Spinal cord (tissue), 10 donors: ENCODE data around the gene TCOF1. TPM values are rescaled to one million over a fixed set of nuclear protein-coding genes. Genes with fewer than 3 reads are reported as not detected.
A peak's percentile ranks its signal among the peaks of the same experiment; 100 is the strongest.

Experiments used
- DNase-seq, 6 donors: peaks; one replicate each; pipeline versions ENCODE4 v3.0.0 to v3.0.0-alpha.2; 2013 to 2015; ENCODE audit warnings: low spot score in 6 of 6, low read depth in 4 of 6
- H3K27ac ChIP-seq: one replicate; pipeline ENCODE4 v1.5.1; 2013; ENCODE audit warnings: low read depth, low read length, control low read depth
- H3K27me3 ChIP-seq: one replicate; pipeline ENCODE4 v1.6.1; 2013; ENCODE audit warnings: low read length; ENCODE audit not compliant: control insufficient read depth, insufficient read depth
- H3K36me3 ChIP-seq: one replicate; pipeline ENCODE4 v1.6.1; 2013; ENCODE audit warnings: low read length; ENCODE audit not compliant: control insufficient read depth, insufficient read depth
- H3K4me1 ChIP-seq: one replicate; pipeline ENCODE4 v1.6.1; 2013; ENCODE audit warnings: low read length; ENCODE audit not compliant: control insufficient read depth, insufficient read depth
- H3K4me3 ChIP-seq: one replicate; pipeline ENCODE4 v1.5.1; 2013; ENCODE audit warnings: low read depth, low read length, control low read depth
- H3K9me3 ChIP-seq: one replicate; pipeline ENCODE4 v1.6.1; 2013; ENCODE audit warnings: low read length; ENCODE audit not compliant: control insufficient read depth, insufficient read depth
- WGBS: methylation state at CpG from one replicate; pipeline ENCODE4 v1.1.5; 2013; ENCODE audit warnings: missing lambda C conversion rate; ENCODE audit not compliant: insufficient coverage; 5-methylcytosine and 5-hydroxymethylcytosine counted together
- polyA plus RNA-seq, 2 donors: library from polyadenylated mRNA; unstranded; fragments of 120-200 nt; gene quantifications; one replicate each; pipeline ENCODE4 v1.2.1, GENCODE V29; 2013; ENCODE audit not compliant: insufficient read length in 2 of 2
- total RNA-seq, 2 donors: library from RNA; depleted of rRNA in 1 of 2; stranded (reverse); fragments of 120-200 nt in 1 of 2; fragments of >200 nt in 1 of 2; gene quantifications; one replicate each; pipeline versions ENCODE4 v1.2.3 to v1.2.4, GENCODE V29; 2013 to 2014
- donor health status: healthy.

The TCOF1 gene
- total and polyA plus RNA-seq, 4 donors = 8.7 to 26.3 (median 22.4) TPM

DNA sequence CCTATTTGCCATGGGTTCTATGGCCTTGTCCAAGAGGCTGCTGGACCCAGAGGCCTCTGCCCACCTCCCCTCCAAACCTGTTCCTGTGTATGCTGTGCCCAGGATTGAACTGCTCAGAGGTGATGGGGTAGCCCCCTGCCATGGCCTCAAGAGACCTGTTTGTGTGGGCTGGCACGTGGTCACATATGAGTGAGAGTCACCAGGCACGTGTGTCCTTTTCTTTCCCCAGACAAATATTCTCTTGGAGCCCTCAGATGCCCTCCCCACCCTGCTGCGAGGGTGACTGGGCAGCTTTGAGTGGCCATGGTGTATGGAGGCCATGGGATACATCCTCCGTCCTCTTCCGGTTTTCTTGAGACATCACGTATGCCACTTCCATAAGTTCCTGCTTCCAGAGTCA, 10.9 kb upstream of the TCOF1 start:
- H3K27me3 ChIP-seq = no peaks in the 10 kb centered on the region
- no peak overlapping the region for H3K4me3 ChIP-seq
- no peaks in the 10 kb centered on the region for H3K36me3 ChIP-seq
- no peaks in the 10 kb centered on the region for H3K9me3 ChIP-seq
- H3K4me1 ChIP-seq = peaks cover 34% of the 10 kb centered on the region
- no peak overlapping the region for H3K27ac ChIP-seq
- DNase-seq = no peak
- WGBS = 80% methylated on average over 1 of the region's 6 CpGs

DNA sequence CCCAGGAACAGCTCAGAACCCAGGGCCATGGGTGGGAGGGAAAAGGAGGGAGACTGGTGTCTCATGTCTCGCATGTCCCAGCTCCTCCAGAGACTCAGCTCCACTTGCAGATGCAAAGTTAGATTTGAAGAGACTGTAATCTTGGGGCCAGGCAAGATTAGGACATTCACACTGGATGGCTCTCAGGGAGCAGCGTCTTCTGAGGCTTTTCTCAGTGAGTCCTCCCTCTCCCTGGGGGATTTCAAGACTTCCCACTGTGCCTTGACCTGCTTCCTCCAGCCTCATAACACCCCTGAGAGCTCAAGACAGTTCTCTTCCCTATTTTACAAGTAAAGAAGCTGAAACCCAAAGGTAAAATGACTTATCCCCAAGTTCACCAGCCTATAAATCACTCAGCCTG, 10.5 kb upstream of the TCOF1 start:
- Histone ChIP-seq H3K4me3 (no peak overlapping the region), H3K4me1 (peaks cover 34% of the 10 kb centered on the region), H3K27ac (no peak overlapping the region), H3K36me3 (no peaks in the 10 kb centered on the region), H3K9me3 (no peaks in the 10 kb centered on the region), H3K27me3 (no peaks in the 10 kb centered on the region)
- WGBS = 82% methylated on average over 2 of the region's 2 CpGs
- DNase-seq = no peak

DNA sequence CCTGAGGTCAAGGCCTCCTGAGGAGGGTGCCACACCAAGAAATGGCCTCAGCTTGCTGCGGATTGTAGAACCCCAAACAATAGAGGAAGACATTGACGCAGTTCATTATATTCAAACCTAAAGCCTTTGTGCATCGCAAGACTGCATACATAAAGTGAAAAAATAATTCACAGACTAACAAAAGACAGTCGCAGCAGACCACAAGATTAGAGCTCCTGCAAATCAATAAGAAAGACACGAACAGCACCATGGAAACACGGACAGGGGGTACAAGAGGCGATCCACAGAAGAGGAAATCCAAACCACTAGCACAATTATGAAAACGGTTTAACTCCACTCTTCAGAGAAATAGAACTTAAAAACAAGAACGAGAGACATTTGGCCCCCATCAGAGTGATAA, 10.0 kb upstream of the TCOF1 start:
- no peaks in the 10 kb centered on the region for H3K9me3 ChIP-seq
- WGBS = 37% methylated on average over 5 of the region's 9 CpGs
- H3K4me3 ChIP-seq = no peak overlapping the region
- H3K27ac ChIP-seq = no peak overlapping the region
- DNase-seq = peak in 1 of 6 donors; percentile 63
- H3K27me3 ChIP-seq = no peaks in the 10 kb centered on the region
- H3K4me1 ChIP-seq = peaks cover 34% of the 10 kb centered on the region
- H3K36me3 ChIP-seq = no peaks in the 10 kb centered on the region

DNA sequence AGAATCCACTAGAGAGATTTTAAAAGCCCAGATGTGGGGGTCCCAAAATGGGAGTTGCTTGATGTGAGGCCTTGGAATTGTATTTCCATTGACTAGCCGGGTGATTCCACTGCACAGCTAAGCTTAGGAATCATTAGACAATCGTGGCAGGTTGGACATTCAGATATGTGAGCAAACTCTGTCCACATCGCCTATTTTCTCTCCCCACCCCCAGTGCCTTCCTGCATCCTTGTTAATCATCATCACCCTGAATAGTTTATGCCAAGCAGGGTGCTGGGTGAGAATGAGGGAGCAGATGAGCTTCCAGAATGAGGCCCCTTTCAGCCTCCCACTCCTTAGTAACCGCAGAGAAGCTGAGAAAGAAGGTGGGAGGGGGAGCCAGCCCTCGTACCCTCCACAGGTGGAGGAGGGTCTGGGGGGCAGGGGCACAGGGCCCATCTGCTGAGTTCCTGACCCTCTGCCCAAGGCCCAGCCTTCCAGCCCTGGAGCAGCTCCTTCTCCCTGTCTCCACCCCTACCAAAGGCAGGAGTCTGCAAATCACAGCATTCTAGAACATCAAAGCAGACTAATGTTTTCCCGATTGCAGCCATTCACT, 7.7 kb upstream of the TCOF1 start:
- Histone ChIP-seq H3K9me3 (no peaks in the 10 kb centered on the region), H3K27ac (no peak overlapping the region), H3K36me3 (no peaks in the 10 kb centered on the region), H3K27me3 (no peaks in the 10 kb centered on the region), H3K4me3 (no peak overlapping the region), H3K4me1 (peaks cover 37% of the 10 kb centered on the region)
- DNase-seq = no peak
- no CpG with 5 or more reads among the region's 6 CpGs for WGBS

DNA sequence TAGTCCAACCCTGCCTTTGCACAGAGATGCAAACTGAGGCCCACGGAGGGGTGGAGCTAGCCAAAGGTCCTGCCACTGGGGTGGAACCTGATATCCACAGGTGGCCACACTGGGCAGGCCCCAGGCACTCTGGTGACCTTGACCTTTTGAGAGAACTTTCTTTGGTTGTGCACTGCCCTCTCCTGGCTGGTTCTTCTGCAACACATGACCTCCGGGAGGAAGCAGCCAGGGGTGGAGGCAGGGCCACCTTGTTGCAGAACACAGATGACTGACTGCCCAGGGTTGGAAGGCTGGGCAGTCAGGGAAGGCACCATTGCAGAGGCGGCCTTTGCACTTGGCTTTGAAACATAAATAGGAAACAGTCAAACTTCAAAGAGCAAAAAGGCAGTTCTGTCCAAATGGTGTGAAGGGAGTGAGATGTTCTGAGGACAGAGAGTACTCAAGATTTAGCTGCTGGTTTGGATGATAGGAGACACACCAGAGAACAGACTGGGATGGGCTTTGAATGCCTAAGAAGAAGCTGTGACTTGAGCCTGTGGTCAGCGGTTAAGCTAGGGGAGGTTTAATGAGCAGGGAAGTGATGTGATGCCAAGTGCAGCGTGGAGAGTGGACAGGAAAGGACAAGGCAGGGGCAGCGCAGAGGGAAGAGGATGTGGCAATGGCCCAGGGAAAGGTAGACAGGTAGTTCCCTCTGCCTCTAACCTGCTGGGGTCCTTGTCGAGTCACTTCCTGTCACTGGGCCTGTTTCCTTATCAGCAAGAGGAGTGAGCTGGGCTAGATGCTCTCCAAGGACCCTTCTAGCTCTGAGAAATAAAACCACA, 6.8 kb upstream of the TCOF1 start:
- Histone ChIP-seq H3K4me3 (no peak overlapping the region), H3K36me3 (no peaks in the 10 kb centered on the region), H3K9me3 (no peaks in the 10 kb centered on the region), H3K27me3 (no peaks in the 10 kb centered on the region), H3K27ac (no peak overlapping the region), H3K4me1 (peaks cover 29% of the 10 kb centered on the region)
- WGBS = 46% methylated on average over 6 of the region's 7 CpGs
- peak in 3 of 6 donors; percentile 47 to 71 (median 67) for DNase-seq

DNA sequence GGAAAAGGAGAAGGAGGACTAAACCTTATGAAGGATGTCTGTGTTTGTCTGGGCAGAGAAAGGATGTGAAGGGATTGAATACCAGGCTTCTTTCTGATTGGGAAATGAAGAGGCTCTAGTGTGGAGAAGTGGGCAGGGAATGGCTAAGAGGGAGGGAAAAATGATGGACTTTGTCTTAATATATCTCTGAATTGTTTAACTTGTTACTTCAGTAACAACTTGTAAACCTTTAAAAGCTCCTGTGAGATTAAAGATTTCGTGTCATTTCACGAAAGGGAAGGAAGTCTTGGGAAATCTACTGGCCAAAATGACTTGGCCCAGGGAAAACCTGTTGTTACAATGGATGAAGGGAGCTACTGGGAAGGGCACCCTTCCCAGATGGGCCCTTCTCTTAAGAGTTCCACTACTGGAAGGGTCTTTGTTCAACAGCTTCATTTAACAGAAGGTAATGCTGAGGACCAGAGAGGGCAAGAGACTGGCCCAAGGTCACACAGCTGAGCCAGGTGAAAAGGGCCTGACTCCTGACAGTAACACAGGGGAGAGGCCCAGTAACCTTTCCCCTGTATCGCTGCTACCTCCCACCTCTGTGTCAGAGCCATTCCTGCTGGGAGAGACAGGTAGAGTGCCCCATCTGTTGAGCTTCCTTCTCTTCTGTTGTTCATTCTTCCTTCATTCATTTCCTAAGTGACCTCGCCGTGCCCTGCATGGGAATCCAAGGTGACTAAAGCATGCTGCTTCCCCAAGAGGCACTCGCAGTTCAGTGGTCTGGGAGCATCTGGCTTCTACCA, 5.1 kb upstream of the TCOF1 start:
- DNase-seq = no peak
- Histone ChIP-seq H3K4me1 (peaks cover 20% of the 10 kb centered on the region), H3K9me3 (no peaks in the 10 kb centered on the region), H3K4me3 (no peak overlapping the region), H3K27ac (no peak overlapping the region), H3K36me3 (no peaks in the 10 kb centered on the region), H3K27me3 (no peaks in the 10 kb centered on the region)
- 83% methylated on average over 3 of the region's 6 CpGs for WGBS

DNA sequence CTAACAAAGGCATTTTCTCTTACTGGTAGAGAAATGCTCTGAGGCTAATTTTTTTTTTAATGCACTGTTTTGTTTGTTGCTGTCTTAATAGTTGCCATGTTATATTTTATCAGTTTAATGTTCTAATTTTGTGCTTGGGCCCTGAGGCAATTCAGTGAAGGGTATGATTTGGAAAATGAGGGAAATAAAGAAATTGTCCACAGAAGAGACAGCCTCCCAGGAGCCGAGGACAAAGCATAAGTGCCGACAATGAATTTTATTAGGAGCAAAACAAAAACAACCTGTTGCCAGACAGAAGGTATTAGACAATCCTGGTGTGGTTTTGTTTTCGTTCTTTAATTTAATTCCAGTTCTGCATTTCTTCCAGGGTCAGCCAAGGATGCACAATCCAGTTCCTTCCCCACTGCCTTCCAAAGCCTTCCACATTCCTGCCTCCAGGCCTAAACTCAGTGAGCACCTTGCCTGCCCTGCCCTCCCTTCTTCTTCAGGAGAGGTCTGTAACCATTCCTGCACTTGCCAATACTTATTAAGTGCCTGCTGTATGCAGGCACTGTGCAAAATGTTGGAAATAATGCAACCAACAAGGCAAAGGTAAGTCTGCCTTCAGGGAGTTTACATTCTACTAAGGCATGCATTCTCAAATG, 4.3 kb upstream of the TCOF1 start:
- DNase-seq = peak in 1 of 6 donors; percentile 34
- H3K4me3 ChIP-seq = no peak overlapping the region
- H3K27me3 ChIP-seq = no peaks in the 10 kb centered on the region
- H3K36me3 ChIP-seq = no peaks in the 10 kb centered on the region
- 56% methylated on average over 3 of the region's 3 CpGs for WGBS
- no peak overlapping the region for H3K27ac ChIP-seq
- no peaks in the 10 kb centered on the region for H3K9me3 ChIP-seq
- peaks cover 24% of the 10 kb centered on the region for H3K4me1 ChIP-seq

DNA sequence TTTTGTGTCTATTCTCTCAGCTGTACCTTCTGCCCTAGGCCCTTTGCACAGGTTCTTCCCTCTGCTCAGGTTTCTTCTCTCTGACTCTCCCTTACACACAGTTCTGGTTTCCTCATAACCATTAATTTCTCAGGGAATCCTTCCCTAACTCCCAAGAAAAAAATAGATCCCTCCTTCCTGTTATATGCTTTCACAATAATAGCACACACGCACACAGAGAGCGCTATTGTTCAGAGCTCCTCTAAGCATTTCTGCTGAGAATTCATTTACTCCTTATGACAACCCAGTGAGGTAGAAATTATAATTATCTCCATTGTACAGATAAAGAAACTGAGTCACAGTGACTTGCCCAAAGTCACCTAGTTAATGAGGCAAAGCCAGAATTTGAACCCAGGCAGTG, 1.7 kb upstream of the TCOF1 start:
- Histone ChIP-seq H3K9me3 (no peaks in the 10 kb centered on the region), H3K27me3 (no peaks in the 10 kb centered on the region)
- no CpG with 5 or more reads among the region's 2 CpGs for WGBS

DNA sequence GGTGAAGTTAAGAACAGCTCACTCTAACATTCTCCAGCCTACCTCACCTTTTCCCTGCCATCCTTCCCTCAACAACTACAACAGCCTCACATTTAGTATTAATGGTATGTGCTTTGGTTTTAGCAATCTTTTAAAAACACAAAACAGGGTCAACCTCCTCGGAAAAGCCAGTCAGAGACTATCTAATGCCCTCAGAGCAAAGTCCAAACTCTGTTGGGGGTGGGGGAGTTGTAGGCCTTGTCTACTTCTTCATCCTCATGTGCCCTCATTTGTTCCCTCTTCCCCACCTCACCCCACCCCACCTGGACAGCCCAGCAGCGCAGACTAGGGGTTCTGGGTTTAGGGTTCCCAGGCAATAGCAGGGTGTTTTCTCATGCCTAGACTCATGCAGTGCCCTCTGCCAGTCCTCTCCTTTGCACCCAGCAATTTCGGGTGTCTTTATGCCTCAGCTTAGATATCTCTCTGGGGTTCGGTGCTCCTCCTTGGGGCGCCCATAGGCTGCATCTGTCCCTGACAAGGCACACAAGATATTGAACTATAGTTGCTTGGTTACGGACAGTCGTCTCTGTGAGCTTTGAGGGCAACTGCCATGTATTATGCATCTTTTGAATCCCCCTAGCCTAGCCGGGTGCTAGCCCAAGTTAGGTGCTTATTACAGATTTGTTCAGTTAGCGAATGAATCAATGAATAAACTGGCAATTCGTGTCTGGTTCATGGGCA, 762 bp upstream of the TCOF1 start:
- Histone ChIP-seq H3K27me3 (no peaks in the 10 kb centered on the region), H3K36me3 (peaks cover 10% of the 10 kb centered on the region), H3K4me1 (peaks cover 18% of the 10 kb centered on the region), H3K4me3 (peak overlapping the region; percentile 73), H3K9me3 (no peaks in the 10 kb centered on the region), H3K27ac (no peak overlapping the region)
- WGBS = 60% methylated on average over 9 of the region's 10 CpGs
- DNase-seq = no peak

More for the DNA sequence above, 1.7 kb upstream of the TCOF1 start:
- Histone ChIP-seq H3K27ac (no peak overlapping the region), H3K4me3 (no peak overlapping the region), H3K4me1 (peaks cover 21% of the 10 kb centered on the region), H3K36me3 (peaks cover 3% of the 10 kb centered on the region)
- DNase-seq = no peak
